Esophagus squamous epithelium (tissue), 4 donors: ENCODE measurements around the gene HOXA10.

Experiments
- CTCF ChIP-seq, 6 experiments: fragments of 450-650 bp in 4 of 6; fragments of 200-600 bp in 2 of 6; sonication (generic) in 2 of 6; IDR thresholded peaks; one replicate each; pipeline ENCODE4 v1.5.1; 2016 to 2019; ENCODE audit warnings: antibody characterized with exemption in 6 of 6, mild to moderate bottlenecking in 4 of 6, moderate library complexity in 4 of 6
- POLR2A ChIP-seq, 4 donors: fragments of 450-650 bp; IDR thresholded peaks; one replicate each; pipeline ENCODE4 v1.6.1; 2017; ENCODE audit warnings: antibody characterized with exemption in 4 of 4, mild to moderate bottlenecking in 4 of 4, moderate library complexity in 3 of 4

GRCh38 chr7:27199849-27200760 is 26.0 kb upstream of the HOXA10 start, which contains the start of gene HOXA13:
- no peak for TF ChIP-seq CTCF (IDR thresholded peaks at IDR 0.05)
- TF ChIP-seq POLR2A (IDR thresholded peaks at IDR 0.05): no peak
